ENCODE data around the gene PLEKHO2. TPM values are rescaled to one million over a fixed set of nuclear protein-coding genes. Genes with fewer than 3 reads are reported as not detected.

Gene PLEKHO2
- total RNA-seq, 1 donor from 2014 or later, result 62.7 TPM

DNA sequence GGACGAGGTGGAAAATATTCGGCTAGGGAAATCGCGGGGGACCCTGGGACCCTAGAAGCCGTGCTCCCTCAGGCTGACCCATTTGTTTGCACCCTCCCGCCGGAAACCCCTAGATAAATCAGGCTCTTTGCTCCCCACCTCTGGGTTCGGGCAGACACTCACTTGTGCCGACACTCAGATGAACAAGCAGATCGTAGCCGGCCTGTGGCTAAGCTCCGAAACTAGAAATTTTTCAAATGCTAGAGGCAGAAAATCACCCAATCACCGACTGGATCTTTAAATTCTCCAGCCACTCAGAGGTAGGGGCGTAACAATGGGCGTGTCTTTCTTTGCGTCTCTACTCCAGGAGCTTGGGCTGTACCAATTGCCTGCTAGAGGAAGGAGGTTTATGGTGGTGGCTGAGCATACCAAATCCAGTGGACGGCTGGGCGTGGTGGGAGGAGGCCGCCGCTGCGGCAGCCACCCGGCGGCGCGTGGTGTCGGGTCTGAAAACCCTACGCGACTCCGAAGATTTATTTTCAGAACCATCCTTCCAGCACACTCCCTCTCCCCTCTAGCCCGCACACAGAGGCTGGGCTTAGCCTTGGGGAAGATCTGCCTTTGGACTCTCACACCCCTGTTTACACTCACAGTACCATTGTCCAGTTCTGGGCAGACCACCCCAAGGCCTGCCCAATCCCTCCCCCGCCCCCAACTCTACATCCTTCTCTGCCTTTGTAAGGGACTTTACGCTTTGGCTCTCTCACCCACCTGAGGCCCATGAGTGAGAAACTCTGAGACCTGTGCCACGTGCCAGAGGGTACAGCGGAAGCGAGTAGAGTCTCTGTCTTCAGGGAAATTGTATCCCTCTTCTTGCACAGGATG is 16.1 kb upstream of the PLEKHO2 start, which contains the start of gene PIF1:
Gene PIF1 (minus strand): TSS at position 217 of the 864 bp plus-strand sequence. CDS start 1,312 bp downstream, outside the sequence.
- peak; percentile 97 to 98 for DNase-seq (ENCODE audit: low read depth in 2 of 2)

DNA sequence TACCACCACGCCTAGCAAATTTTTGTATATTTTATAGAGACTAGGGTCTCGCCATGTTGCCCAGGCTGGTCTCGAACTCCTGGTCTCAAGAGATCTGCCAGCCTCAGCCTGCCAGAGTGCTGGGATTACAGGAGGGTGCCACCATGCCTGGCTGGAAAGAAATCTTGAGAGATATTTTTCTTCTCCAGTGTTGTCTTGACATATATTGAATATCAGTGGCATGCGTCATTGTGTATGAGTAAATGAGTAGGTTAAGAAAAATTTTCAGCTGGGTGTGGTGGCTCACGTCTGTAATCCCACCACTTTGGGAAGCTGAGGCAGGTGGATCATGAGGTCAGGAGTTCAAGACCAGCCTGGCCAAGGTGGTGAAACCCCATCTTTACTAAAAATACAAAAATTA is 12.7 kb upstream of the PLEKHO2 start:
- DNase-seq (ENCODE audit: low read depth in 2 of 2), result no peak

DNA sequence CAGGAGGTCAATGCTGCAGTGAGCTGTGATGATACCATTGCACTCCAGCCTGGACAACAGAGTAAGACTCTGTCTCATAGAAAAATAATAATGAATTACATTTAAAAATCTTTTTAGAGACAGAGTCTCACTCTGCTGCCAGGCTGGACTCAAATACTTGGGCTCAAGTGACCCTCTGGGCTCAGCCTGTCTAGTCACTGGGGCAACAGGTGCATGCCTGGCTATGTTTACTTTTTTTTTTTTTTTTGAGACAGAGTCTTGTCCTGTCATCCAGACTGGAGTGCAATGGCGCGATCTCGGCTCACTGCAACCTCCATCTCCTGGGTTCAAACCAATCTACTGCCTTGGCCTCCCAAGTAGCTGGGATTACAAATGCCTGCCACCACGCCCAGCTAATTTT is 8.0 kb upstream of the PLEKHO2 start:
- DNase-seq (ENCODE audit: low read depth in 2 of 2), result no peak

GRCh38 chr15:64836023-64836536 is 5.6 kb upstream of the PLEKHO2 start:
- DNase-seq (ENCODE audit: low read depth in 2 of 2), result peak in 1 of 2 donors; percentile 20

DNA sequence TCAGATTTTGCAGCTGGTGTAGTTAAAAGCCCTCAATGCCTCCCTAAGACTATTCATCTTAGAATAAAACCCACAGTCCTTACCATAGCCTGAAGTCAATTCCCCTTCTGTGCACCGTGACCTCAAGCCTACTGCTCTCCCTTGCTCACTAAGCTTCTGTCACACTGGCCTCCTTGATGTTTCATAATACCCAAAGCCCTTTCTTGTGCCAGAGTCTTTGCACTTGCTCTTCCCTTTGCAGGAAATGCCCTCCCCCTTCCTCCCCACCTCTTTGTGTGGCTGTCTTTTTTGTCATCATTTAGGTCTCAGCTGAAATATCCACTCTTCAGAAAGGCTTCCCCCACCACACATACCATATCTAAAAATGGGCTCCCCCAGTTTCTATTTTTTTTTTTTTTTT is 4.2 kb upstream of the PLEKHO2 start:
- DNase-seq (ENCODE audit: low read depth in 2 of 2), result no peak

- DNase-seq (ENCODE audit: low read depth in 2 of 2), result no peak
Observed at GRCh38 chr15:64841060-64841343, 713 bp upstream of the PLEKHO2 start.

- DNase-seq (ENCODE audit: low read depth in 2 of 2), result peak; percentile 48 to 49
Observed at GRCh38 chr15:64842096-64842939, 603 bp downstream of the PLEKHO2 start.

DNA sequence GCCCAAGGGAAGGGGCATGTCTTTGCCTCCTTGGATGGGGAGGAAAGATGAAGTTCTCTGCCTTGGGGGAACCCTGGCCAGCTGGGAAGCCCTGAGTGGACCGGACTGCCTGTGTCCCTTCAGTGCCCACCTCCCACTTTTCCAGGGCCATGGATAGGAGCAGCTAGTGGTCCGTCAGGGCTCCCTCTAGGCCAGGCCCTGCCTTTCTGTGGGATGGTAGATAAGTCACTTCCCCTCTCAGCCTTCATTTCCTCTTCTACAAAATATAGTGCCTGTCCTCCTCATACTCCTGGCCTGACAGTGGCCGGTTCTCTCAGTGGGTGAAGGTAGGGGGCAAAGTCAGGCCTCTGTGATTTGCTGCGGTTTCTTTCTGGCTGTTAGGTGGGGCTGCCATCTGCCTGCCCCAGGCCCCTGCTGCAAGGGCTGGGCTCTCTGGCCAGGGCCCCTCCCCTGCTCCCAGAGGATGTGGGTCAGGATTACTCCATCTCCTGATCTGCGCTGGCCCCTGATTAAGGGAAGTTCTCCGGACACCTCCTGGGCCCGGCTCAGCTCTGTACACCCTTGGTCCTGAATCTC is 1.4 kb downstream of the PLEKHO2 start:
- DNase-seq (ENCODE audit: low read depth in 2 of 2), result peak; percentile 61 to 84

DNA sequence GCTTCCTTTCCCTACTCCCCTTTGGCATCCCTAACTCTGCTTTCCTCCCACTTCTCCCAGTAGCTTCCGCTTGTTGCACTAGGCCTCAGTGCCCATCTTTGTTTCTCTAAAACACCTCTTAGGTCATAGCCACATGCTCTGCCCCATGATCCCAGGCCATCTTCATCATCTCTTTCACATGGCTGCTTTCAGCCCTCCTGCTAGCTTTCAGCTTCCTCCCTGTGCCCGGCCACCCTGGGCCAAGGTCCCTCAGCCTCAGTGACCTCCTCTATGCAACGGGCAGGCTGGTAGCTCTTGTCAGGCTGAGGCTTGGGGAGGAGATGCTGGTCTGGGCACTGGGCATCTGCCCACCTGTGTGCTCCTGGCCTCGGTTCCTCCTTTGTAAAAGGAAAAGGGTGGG is 2.3 kb downstream of the PLEKHO2 start:
- no peak for DNase-seq (ENCODE audit: low read depth in 2 of 2)

GRCh38 chr15:64844576-64845145 is 2.9 kb downstream of the PLEKHO2 start:
- no peak for DNase-seq (ENCODE audit: low read depth in 2 of 2)

- DNase-seq (ENCODE audit: low read depth in 2 of 2), result peak in 1 of 2 donors; percentile 45
Observed at GRCh38 chr15:64845183-64845611, 3.5 kb downstream of the PLEKHO2 start.

- no peak for DNase-seq (ENCODE audit: low read depth in 2 of 2)
Observed at GRCh38 chr15:64845831-64846595, 4.3 kb downstream of the PLEKHO2 start.

DNA sequence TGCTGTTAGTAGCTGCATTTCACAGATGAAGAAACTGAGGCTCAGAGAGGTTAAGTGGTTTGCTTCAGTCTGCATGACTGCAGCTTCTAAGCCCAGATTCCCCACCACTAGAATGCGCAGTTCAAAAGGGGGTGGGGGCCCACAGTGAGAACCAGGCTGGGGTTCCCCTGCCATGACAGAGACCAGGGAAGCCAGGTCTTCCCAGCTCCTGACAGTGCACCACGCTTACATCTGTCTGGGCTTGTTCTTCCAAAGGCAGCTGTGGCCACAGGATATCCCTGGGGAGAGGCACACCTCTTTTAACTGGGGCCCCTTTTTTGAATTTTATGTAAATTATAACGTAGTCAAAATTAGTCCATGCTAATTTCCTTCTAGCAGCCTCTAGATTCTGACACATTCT is 5.3 kb downstream of the PLEKHO2 start:
- DNase-seq (ENCODE audit: low read depth in 2 of 2), result no peak

DNA sequence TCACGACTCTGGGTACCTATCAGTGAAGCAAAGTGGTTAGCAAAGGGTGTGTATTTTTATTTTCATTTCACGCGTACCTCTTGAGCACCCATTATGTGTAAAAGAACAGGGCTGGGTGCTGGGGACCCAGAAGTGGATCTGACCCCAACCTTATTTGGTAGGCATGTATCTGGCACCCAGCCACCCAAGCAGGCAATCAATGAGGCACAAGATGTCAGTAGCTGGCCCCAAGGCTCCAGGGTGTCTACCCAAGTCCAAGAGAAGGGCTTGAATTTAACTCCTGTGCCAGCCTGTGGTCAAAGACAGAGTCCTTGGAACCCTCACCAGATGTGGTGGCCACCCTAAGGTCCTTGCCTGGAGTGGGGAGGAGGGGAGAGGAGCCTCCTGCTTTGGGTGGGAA is 5.7 kb downstream of the PLEKHO2 start:
- DNase-seq (ENCODE audit: low read depth in 2 of 2), result no peak

DNA sequence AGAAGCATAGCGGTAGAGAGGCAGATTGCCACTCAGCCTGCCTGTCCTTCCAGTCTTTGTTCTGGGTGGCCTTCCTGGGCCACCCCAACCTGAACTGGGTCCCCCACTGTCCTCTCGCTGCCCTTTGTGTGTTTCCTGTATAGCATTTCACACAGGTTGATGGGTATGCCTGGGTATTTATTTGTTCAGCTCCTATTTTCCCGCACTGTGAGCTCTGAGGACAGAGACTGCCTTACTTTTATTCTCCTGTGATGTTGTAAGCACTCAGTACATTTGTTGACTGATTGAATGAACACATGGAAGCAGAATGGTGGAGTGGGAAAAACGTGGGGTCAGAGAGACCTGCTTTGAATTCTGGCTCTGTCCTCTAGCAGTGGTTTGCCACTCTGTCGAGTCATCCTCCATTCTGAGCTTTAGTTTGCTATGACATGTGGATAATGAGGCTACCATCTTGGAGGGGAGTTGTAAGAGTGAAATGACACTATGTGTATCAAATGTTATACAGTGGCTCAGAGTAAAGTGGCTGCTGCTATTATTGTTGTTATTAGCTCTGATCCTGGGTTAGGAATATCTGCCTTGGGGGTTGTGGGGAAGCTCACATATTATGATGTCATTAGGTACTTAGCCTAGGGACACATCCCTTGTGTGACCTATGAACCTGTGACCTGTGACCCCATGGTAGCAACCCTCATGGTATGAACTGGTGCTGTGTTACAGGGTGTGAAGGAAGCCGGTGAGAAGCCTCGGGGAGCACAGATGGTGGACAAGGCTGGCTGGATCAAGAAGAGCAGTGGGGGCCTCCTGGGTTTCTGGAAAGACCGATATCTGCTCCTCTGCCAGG is 6.4 kb downstream of the PLEKHO2 start:
- DNase-seq (ENCODE audit: low read depth in 2 of 2), result no peak

GRCh38 chr15:64850778-64851502 is 9.2 kb downstream of the PLEKHO2 start:
- DNase-seq (ENCODE audit: low read depth in 2 of 2), result no peak

DNA sequence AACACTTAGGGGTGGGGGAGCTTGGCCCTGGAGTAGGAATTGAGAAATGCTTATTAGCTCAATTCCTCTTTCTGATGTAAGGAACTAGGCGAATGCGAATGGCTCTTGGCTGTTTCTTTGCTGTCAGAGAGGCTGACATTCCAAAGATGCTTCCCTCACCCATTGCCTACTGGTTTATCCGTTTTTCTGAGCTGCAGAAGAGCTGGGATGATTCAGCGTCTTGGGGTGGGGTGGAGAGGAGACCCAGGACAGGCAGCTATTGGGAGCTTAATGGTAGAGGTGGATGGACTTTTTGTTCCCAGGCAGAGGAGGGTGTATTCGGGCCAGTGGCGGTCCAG is 9.8 kb downstream of the PLEKHO2 start:
- peak in 1 of 2 donors; percentile 48 for DNase-seq (ENCODE audit: low read depth in 2 of 2)

GRCh38 chr15:64854041-64854440 is 12.3 kb downstream of the PLEKHO2 start:
- peak in 1 of 2 donors; percentile 65 for DNase-seq (ENCODE audit: low read depth in 2 of 2)

DNA sequence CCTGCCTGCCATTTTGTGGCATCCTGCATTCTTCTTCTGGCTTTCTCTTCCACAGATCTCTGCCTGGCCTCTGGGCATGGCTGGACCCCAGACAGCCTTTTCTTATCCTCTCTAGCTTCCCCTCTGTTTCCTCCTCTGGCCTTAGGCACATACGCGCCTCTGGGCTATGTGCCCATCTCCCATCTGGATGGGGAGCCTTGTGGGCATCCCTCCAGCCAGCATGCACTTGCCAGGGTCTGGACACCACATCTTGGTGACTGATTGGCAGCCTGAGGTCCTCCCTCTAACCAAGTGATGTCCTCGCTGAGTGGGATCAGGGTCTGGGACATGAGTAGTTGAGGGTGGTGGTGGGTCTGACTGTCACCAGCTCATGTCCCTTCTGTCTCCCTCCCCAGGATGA is 12.8 kb downstream of the PLEKHO2 start:
- DNase-seq (ENCODE audit: low read depth in 2 of 2), result no peak
